GM23338 (cell line): ENCODE results near the gene ROBO3.

Experiments used
- CTCF ChIP-seq, 2 experiments: fragments of 200-600 bp in 1 of 2; sonication (generic) in 1 of 2; conservative IDR thresholded peaks; 2 replicates each; pipeline versions ENCODE4 v1.5.1 to v1.6.1; 2016 to 2017; ENCODE audit warnings: antibody characterized with exemption in 2 of 2, low read depth in 2 of 2, mild to moderate bottlenecking in 2 of 2, moderate library complexity in 1 of 2
- ETS1 ChIP-seq: IDR thresholded peaks from 2 replicates; pipeline ENCODE4 v1.6.1; 2016; ENCODE audit warnings: antibody characterized with exemption
- JUNB ChIP-seq: IDR thresholded peaks from one replicate; pipeline ENCODE4 v1.6.1; 2016; ENCODE audit warnings: antibody characterized with exemption; ENCODE audit not compliant: unreplicated experiment
- POLR2AphosphoS5 ChIP-seq: IDR thresholded peaks from 2 replicates; pipeline ENCODE4 v1.6.1; 2016; ENCODE audit warnings: antibody characterized with exemption, low read depth
- TF ChIP-seq, protein P1 (sequence below): IDR thresholded peaks from one replicate; pipeline ENCODE4 v1.6.1; 2018; ENCODE audit warnings: antibody characterized with exemption; ENCODE audit not compliant: unreplicated experiment

- TF ChIP-seq CTCF (conservative IDR thresholded peaks at IDR 0.05; ENCODE audit: low read depth in 2 of 2) (no peak), JUNB (no peak), POLR2AphosphoS5 (no peak), ETS1 (no peak)
- TF ChIP-seq, protein P1, sequence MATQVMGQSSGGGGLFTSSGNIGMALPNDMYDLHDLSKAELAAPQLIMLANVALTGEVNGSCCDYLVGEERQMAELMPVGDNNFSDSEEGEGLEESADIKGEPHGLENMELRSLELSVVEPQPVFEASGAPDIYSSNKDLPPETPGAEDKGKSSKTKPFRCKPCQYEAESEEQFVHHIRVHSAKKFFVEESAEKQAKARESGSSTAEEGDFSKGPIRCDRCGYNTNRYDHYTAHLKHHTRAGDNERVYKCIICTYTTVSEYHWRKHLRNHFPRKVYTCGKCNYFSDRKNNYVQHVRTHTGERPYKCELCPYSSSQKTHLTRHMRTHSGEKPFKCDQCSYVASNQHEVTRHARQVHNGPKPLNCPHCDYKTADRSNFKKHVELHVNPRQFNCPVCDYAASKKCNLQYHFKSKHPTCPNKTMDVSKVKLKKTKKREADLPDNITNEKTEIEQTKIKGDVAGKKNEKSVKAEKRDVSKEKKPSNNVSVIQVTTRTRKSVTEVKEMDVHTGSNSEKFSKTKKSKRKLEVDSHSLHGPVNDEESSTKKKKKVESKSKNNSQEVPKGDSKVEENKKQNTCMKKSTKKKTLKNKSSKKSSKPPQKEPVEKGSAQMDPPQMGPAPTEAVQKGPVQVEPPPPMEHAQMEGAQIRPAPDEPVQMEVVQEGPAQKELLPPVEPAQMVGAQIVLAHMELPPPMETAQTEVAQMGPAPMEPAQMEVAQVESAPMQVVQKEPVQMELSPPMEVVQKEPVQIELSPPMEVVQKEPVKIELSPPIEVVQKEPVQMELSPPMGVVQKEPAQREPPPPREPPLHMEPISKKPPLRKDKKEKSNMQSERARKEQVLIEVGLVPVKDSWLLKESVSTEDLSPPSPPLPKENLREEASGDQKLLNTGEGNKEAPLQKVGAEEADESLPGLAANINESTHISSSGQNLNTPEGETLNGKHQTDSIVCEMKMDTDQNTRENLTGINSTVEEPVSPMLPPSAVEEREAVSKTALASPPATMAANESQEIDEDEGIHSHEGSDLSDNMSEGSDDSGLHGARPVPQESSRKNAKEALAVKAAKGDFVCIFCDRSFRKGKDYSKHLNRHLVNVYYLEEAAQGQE, result no peak
These were observed 2.0 kb upstream of the ROBO3 start for GRCh38 chr11:124863137-124863825.
